Upper lobe of left lung (tissue), 4 donors: ENCODE data around the gene CDC25B.

Experiments
- CTCF ChIP-seq, 6 experiments: fragments of 450-650 bp in 4 of 6; fragments of 200-600 bp in 2 of 6; sonication (generic) in 2 of 6; IDR thresholded peaks; one replicate each; pipeline ENCODE4 v1.5.1; 2016 to 2019; ENCODE audit warnings: antibody characterized with exemption in 6 of 6
- EP300 ChIP-seq, 4 donors: sonication (generic); formaldehyde crosslinking; IDR thresholded peaks; one replicate each; pipeline ENCODE4 v1.5.1; 2017; ENCODE audit warnings: antibody characterized with exemption in 4 of 4, control low read depth in 2 of 4
- POLR2A ChIP-seq, 4 donors: fragments of 450-650 bp; IDR thresholded peaks; one replicate each; pipeline ENCODE4 v1.5.1; 2016 to 2017; ENCODE audit warnings: antibody characterized with exemption in 4 of 4, mild to moderate bottlenecking in 2 of 4
- POLR2AphosphoS5 ChIP-seq, 2 donors: sonication (generic); formaldehyde crosslinking; IDR thresholded peaks; one replicate each; pipeline ENCODE4 v1.5.1; 2017; ENCODE audit warnings: antibody characterized with exemption in 2 of 2

DNA sequence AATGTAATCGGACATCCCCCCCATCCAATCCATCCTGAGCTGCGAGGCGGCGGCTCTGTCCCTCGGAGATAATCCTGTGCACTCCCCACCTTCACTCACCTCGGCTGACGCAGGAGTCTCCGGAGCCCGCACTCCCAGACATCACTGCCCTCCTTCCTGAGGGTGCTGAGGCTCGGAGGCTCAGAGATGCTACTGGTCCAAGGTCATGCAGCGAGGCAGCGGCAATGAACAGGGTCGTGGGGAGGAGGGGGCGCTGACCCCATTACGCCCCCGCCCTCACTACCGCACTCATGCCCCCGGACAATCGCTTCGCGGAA, 29.0 kb upstream of the CDC25B start:
- TF ChIP-seq CTCF (IDR thresholded peaks at IDR 0.05): no peak
- TF ChIP-seq POLR2A (IDR thresholded peaks at IDR 0.05): no peak
- TF ChIP-seq POLR2AphosphoS5 (IDR thresholded peaks at IDR 0.05): no peak
- TF ChIP-seq EP300 (IDR thresholded peaks at IDR 0.05): no peak
